ENCODE measurements around the gene SCN8A. TPM values are rescaled to one million over a fixed set of nuclear protein-coding genes. Genes with fewer than 3 reads are reported as not detected.

Gene SCN8A
- total RNA-seq, 1 donor from 2014 or later: 0.22 TPM

- no peak for ATAC-seq
- DNase-seq: no peak
- intact Hi-C loops (cut with micrococcal nuclease): no loop called here
Observed at GRCh38 chr12:51695241-51696010, 104.4 kb downstream of the SCN8A start.

GRCh38 chr12:51699219-51699618 lies 108.2 kb downstream of the SCN8A start:
- intact Hi-C loops (cut with micrococcal nuclease): no loop called here
- ATAC-seq: no peak
- no peak for DNase-seq

GRCh38 chr12:51700887-51701286 lies 109.9 kb downstream of the SCN8A start:
- DNase-seq (no peak), ATAC-seq (no peak)
- intact Hi-C loops (cut with micrococcal nuclease): no loop called here

- ATAC-seq (no peak), DNase-seq (no peak)
- intact Hi-C loops (cut with micrococcal nuclease): no loop called here
Observed at GRCh38 chr12:51702587-51702986, 111.6 kb downstream of the SCN8A start.

- no peak for ATAC-seq
- intact Hi-C loops (cut with micrococcal nuclease): no loop called here
- DNase-seq: no peak
Observed at GRCh38 chr12:51705450-51705849, 114.4 kb downstream of the SCN8A start.

GRCh38 chr12:51706206-51706605 lies 115.2 kb downstream of the SCN8A start:
- intact Hi-C loops (cut with micrococcal nuclease): no loop called here
- ATAC-seq (no peak), DNase-seq (no peak)

- DNase-seq: no peak
- ATAC-seq: no peak
- intact Hi-C loops (cut with micrococcal nuclease): no loop called here
Observed at GRCh38 chr12:51714666-51715065, 123.6 kb downstream of the SCN8A start.

- intact Hi-C loops (cut with micrococcal nuclease): no loop called here
- DNase-seq (no peak), ATAC-seq (no peak)
Observed at GRCh38 chr12:51717326-51717925, 126.4 kb downstream of the SCN8A start.

GRCh38 chr12:51721282-51721940 lies 130.4 kb downstream of the SCN8A start:
- ATAC-seq (peak; percentile 81), DNase-seq (peak; percentile 60)
- intact Hi-C loops (cut with micrococcal nuclease): no loop called here

GRCh38 chr12:51722431-51722830 lies 131.4 kb downstream of the SCN8A start:
- intact Hi-C loops (cut with micrococcal nuclease): no loop called here
- no peak for DNase-seq
- ATAC-seq: no peak

- ATAC-seq (no peak), DNase-seq (no peak)
- intact Hi-C loops (cut with micrococcal nuclease): no loop called here
Observed at GRCh38 chr12:51726161-51726560, 135.1 kb downstream of the SCN8A start.

GRCh38 chr12:51726931-51727330 lies 135.9 kb downstream of the SCN8A start:
- DNase-seq (no peak), ATAC-seq (no peak)
- intact Hi-C loops (cut with micrococcal nuclease): no loop called here

- ATAC-seq: no peak
- DNase-seq: no peak
- intact Hi-C loops (cut with micrococcal nuclease): no loop called here
Observed at GRCh38 chr12:51729331-51729730, 138.3 kb downstream of the SCN8A start.

GRCh38 chr12:51730745-51731144 lies 139.7 kb downstream of the SCN8A start:
- ATAC-seq: no peak
- intact Hi-C loops (cut with micrococcal nuclease): no loop called here
- no peak for DNase-seq

- ATAC-seq (no peak), DNase-seq (no peak)
- intact Hi-C loops (cut with micrococcal nuclease): no loop called here
Observed at GRCh38 chr12:51740536-51740935, 149.5 kb downstream of the SCN8A start.

GRCh38 chr12:51744235-51744634 lies 153.2 kb downstream of the SCN8A start:
- no peak for DNase-seq
- ATAC-seq: no peak
- intact Hi-C loops (cut with micrococcal nuclease): no loop called here

GRCh38 chr12:51744957-51745356 lies 153.9 kb downstream of the SCN8A start:
- ATAC-seq: no peak
- DNase-seq: no peak
- intact Hi-C loops (cut with micrococcal nuclease): no loop called here

GRCh38 chr12:51746416-51746815 lies 155.4 kb downstream of the SCN8A start:
- no peak for ATAC-seq
- no peak for DNase-seq
- intact Hi-C loops (cut with micrococcal nuclease): no loop called here

GRCh38 chr12:51748235-51748634 lies 157.2 kb downstream of the SCN8A start:
- intact Hi-C loops (cut with micrococcal nuclease): no loop called here
- no peak for ATAC-seq

GRCh38 chr12:51749206-51749985 lies 158.4 kb downstream of the SCN8A start:
- intact Hi-C loops (cut with micrococcal nuclease): no loop called here
- ATAC-seq (no peak), DNase-seq (no peak)

More at GRCh38 chr12:51748235-51748634, 157.2 kb downstream of the SCN8A start:
- no peak for DNase-seq

Measured in left ventricle myocardium superior (tissue), 1 donor.